HG03025 (cell line): ENCODE results near the gene HNRNPAB.
"Not testable (repeated sequence)": the region's sequence is repeated elsewhere in the genome, so short reads cannot be mapped to it uniquely, and the experiment has no call there.

ENCODE experiments used
- ATAC-seq: cut with Tn5 transposase; IDR thresholded peaks from one replicate; pipeline ENCODE4 v1.9.1; 2021; ENCODE audit warnings: mild to moderate bottlenecking, moderate library complexity; ENCODE audit not compliant: unreplicated experiment, low FRiP score

The HNRNPAB gene

DNA sequence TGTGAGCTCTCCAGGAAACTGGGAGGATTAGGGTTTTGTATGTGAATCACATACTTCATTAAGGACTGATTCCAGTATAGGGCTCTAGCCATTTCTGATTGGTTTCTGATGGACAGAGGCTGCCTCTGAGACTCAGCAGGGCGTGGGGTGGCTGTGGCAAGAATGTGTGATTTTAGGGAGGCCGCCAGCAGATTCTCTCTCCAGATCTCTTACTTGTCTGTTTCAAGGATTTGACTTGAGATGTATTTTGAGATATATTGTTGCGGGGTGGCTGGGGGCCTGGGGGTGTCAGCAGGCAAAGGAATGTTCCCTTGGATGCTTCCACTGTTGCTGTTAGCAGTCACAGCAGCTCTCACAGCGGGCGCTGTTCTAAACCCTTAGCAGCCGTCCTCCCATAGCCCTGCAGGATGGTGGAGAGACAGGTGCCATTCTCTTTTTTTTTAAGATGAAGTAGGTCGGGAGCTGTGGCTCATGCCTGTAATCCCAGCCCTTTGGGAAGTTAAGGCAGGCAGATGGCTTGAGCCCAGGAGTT, 8.0 kb upstream of the HNRNPAB start:
- no peak for ATAC-seq

DNA sequence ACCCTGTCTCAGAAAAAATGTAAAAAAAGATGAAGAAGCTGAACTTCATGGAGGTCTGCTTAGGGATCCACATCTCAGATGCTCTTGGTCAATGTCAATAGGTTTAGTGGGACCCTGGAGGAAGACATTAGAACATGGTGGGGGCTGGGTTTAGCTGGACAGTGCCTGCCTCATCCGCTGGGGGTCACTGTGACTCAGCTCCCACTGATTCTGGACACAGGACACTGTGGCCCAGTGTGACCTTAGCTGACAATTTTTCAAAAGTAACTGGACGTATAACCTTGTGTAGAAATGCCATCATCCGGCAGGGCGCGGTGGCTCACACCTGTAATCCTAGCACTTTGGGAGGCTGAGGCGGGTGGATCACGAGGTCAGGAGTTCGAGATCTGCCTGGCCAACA, 7.3 kb upstream of the HNRNPAB start:
- ATAC-seq = no peak

DNA sequence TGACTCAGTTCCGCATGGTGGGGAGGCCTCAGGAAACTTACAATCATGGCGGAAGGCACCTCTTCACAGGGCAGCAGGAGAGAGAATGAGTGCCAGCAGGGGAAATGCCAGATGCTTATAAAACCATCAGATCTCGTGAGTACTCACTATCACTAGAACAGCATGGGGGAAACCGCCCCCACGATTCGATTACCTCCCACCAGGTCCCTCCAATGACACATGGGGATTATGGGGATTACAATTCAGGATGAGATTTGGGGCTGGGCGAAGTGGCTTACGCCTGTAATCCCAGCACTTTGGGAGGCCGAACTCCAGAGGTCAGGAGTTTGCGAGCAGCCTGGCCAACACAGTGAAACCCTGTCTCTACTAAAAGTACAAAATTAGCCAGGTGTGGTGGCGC, 6.2 kb upstream of the HNRNPAB start:
- ATAC-seq = not testable (repeated sequence)

DNA sequence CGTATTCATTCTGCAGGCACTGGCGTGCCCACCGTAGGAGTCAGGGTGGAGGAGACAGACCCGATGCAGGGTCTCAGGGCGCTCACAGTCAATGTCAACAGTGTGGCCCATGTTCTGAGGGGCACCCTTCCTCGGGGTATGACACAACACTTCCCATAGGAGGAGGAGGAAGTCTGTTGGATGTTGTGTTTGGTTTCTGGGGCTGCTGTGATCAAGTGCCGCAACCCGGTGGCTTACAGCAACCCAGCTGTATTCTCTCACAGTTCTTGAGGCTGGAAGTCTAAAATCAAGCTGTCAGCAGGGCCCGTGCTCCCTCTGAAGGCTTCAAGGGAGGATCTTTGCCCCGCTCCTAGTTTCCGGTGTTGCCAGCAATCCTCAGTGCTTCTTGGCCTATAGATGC, 5.6 kb upstream of the HNRNPAB start:
- ATAC-seq = no peak

DNA sequence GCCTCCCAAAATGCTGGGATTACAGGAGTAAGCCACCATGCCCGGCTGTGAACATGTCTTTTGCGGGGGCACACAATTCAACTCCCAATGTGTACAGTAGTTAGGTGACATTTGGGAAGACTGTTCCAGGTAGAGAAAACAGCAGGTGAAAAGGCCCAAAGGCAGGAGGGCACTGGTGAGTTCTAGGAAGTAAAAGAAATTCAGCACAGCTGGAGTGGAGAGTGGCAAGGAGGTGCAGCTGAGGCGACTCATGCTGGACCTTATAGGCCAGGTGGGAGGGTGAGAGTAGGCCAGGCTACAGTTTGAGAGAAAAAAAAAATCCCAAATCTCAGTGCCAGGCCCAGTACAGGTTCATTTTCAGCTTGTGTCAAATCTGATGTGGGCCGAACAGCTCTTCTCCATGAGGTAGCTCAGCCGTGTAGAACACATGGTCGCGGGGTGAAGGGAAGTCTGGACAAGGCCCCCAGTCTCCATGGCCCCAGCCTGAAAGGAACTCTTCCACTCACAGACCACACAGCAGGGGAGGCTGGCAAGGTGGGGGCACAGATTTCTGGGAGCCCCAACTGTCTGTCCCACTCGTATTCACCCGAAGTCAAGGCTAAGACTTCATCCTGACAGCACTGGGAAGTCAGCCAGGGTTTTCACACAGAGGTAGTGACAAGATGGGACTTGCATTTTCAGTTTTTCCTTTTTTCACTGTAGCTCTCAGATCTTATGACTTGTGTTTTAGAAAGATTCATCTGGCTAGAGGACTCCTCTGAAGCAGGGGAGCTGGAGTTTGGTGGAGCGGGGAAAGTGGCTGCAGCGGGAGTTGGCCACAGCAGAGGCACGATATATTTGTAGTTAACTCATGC, 4.5 kb upstream of the HNRNPAB start:
- ATAC-seq = no peak

DNA sequence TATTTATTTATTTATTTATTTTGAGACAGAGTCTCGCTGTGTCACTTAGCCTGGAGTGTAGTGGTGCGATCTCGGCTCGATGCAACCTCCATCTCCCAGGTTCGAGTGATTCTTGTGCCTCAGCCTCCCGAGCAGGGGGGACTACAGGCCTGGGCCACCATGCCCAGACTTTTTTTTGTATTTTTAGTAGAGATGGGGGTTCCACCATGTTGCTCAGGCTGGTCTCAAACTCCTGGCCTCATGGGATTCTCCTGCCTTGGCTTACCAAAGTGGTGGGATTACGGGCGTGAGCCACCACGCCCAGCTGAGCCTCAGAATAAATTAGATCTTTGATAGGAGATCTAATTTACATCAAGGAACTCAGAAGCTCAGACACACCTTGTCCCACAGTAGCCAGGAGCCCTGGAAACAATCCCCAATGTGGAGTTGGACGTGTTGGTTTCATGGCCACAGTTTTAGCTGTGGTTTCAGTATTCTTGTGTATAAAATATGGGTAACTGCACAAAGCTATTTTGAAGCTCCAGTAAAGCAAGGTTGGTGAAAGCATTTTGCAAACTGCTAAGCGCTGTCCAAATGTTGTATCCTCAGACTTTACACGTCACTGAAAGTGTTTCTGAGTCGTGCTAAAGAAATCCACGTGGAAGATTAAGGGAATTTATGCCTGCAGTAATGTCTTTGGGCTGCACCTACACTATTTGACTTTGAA, 3.0 kb upstream of the HNRNPAB start:
- ATAC-seq = no peak

DNA sequence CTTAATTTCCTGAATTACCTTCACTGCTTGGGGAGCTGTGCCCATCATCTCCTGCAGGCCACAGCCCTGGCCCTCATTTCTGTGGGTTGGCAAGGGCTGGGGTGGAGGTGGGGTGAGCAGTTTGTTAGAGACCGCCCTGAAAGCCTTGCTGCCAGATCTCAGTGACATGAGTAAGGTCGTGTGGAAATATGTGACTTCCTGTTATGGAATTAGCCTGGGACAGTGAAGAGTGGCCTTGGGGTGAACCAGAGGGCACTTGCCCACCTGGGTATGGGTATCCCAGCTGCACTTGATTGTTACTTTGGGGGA, 2.5 kb upstream of the HNRNPAB start:
- ATAC-seq = no peak

DNA sequence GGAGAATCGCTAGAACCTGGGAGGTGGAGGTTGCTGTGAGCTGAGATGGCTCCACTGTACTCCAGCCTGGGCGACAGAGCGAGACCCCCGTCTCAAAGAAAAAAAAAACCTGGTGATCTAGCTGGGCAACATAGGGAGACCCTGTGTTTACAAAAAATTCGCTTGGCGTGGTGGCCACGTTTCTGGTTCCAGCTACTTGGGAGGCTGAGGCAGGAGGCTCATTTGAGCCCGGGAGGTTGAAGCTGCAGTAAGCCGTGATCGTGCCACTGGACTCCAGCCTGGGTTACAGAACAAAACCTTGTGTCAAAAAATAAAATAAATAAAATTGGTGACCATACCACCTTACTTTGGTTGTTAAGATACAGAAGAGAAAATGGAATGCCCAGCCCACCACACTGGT, 1.8 kb upstream of the HNRNPAB start:
- no peak for ATAC-seq

DNA sequence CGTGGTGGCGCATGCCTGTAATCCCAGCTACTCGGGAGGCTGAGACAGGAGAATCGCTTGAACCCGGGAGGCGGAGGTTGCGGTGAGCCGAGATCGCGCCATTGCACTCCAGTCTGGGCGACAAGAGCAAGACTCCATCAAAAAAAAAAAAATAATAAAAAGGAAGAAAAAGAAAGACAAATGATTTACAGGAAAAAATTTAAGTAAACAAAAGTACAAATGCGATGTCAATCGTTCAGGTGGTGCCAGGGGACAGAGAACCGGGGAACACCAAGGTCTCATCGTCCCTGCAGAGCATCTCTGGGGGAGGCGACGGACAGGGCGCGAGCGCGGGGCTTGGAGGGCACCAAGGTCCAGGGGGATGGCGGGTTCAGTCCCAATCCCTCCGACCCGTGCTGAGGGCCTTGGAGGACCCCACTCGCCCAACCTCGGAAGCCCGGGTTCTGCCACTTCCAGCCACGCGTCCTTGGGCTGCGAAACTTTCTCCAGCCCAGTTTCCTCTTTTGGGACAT, 607 bp upstream of the HNRNPAB start:
- peak; percentile 3 for ATAC-seq

DNA sequence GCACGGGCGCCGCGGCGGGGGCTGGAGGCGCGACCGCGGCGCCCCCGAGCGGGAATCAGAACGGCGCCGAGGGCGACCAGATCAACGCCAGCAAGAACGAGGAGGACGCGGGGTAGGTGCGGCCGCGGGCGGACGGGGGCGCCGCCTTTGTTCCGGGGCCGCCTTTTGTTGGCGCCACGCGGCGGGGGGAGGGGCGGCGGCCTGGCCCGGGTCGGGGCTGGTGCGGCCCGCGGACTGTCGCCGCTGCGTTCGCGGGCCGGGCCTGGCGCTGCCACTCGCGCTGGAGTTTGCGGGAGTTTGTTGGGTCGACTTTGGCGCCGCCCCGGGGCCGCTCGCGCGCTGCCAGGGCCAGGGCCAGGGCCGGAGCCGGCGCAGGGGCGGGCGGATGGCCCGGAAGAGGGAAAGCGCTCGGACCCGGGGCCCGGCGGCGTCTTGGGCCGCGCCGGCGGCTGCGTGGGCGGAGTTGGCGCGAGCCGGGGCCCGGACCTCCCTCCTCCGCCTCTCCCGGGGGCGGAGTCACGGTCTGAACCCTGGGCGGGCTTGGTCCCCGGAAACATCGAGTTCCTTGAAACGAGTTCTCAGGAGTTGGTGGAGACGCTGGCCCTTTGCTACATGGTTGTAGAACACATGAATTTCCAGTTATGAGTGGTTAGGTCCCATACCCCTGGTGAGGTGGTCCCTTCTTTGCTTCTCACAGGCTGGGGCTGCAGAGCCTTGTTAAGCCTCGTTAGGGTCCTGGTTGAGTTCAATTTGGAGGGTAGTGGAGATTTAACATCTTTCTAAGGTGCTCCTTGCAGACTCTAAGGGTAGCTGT, 809 bp downstream of the HNRNPAB start:
- peak; percentile 50 for ATAC-seq

DNA sequence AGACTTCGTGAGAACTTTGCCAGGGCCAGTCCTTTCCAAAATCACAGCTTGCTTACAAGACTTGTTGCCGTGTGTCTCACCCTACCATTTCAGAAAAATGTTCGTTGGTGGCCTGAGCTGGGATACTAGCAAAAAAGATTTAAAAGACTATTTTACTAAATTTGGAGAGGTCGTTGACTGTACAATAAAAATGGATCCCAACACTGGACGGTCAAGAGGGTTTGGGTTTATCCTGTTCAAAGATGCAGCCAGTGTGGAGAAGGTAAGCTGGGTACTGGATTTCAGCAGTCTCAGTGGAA, 1.4 kb downstream of the HNRNPAB start:
- no peak for ATAC-seq

DNA sequence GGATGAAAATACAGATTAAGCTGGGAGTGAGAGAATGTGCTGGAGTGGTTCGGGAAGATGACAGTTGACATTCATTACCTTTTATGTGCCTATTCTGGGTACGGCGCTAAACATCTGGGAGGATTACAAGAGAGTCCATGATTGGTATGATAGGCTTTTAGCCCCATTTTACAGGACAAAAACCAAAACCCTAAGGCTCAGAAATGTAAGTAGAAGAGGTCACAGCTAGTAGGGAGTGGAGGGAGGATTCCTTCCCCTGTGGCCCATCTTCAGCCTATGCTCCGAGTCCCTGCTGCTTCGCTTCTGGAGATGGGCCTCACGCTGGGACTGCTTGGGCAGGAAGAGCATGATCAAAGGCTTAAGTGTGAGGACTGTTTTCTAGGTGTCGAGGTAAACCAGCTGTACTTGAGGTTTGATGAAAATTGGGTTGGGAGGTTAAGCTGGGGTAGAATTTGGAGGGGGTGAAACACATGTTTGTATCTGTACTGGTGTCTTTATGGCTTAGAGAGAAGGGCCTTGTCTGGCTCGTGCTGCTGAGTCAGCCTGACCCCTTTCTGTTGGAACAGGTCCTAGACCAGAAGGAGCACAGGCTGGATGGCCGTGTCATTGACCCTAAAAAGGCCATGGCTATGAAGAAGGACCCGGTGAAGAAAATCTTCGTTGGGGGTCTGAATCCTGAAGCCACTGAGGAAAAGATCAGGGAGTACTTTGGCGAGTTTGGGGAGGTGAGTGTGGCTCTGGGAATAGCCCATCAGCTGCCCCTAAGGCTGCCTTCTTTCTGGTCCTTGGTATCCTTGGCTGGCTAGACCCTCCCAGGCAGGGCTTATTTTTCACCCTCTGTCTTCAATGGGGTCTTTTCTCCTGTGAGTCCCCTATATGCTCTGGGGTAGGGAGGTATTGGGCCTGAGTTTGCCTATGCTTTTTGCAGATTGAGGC, 2.1 kb downstream of the HNRNPAB start:
- no peak for ATAC-seq

DNA sequence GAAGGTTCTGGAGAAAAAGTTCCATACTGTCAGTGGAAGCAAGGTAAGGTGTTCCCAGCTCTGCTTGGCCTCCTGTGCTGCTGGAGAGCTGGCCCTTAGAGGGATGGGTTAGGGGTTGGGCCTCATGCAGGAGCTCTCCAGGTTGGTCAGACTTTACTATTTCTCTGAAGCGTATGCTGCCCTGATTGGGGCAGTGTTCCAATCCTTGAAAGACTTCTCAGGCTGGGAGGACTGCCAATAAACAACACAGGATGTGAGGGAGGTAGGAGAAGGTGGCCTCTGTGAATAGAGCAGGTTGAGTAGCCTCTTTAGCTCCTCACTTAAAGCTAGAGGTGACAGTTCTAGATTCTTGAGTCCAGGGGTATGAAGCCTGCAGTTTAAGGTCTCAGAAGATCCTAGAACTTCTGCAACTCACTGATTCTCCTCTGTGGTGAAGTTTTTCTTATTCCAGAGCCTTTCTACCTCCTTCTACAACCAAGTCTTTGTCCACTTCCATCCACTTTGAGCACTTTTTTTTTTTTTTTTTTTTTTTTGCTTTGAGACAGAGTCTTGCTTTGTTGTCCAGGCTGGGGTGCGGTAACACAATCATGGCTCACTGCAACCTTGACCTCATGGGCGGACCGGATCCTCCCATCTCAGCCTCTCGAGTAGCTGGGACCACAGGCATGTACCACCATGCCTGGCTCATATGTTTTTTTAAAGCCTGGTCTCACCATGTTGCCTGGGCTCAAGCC, 3.0 kb downstream of the HNRNPAB start:
- no peak for ATAC-seq

DNA sequence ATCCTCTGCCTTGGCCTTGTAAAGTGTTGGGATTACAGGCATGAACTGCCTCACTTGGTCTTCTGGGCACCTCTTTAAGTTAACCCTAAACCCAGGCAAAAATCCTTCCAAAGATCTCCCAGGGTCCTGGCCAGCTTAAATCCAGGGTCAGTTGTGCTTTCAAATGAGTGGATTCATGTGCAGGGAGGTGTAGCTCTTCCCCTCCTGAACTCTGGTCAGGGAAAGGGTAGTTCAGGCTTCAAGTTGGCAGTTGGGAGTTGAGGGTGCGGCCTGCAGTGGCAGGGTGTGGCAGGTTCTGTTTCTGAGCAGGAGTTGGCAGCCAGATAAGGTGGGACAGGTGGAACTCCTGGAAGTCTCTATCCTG, 3.6 kb downstream of the HNRNPAB start:
- no peak for ATAC-seq

DNA sequence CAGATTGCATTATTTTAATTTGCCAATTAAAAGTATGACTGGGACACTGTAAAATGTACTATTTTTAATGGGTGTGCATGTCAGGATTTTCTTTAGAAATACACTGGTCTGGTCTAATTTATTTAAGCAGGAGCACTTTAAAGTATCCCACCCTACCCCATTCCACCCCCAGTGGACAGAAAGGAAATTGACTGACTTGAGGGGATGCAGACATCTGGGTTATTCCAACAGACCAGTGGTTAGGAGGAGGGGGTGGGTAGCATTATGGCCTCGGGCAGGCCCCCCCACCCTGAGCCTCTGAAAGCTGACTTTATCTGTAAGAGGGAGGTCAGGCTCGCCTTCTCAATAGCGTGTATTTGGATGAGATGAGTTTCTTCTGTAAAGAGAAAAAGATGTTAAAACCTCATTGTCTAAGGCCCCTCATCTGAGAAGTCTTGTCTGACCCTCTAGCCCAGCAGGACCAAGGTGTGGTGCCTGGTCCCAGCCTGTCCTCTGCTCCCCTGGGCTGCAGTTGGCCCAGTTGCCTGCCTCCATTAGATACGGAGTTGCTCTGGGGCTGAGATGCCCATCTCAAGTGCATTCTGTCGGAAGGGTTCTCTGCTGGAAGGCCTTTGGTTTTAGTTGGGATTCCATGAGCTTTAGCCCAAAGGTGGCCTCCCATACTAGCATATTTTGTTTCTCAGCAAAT, 4.4 kb downstream of the HNRNPAB start:
- ATAC-seq = no peak

DNA sequence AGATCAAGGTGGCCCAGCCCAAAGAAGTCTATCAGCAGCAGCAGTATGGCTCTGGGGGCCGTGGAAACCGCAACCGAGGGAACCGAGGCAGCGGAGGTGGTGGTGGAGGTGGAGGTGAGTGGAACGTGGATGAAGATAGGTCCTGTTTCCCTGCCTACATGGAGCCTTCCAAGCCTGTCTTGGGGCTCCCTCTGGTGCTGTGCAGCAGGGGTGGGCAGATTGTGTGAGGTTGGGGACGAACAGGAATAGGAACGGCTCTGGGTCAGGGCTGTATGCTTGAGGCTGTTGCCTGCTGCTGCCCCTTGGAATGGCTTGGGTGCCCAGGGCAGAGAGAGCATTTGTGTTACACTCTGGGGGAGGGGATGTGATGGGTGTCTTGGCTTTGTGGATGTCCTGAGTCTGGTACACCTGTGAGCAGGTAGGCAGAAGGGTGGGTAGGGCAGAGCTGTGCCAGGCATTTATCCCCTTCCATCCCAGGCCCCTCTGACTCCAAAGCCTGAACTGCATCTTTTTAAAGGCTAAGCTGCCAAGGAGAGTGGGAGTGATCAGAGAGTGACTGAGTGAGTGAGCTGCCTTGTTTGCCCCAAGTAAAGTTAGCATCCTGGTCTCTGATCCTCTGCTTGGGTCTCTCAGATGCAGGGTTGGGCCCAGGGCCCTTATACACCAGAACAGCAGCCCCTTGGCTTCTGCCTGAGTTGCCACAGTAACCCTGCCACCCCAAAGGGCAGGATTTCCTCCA, 5.2 kb downstream of the HNRNPAB start:
- ATAC-seq = no peak

DNA sequence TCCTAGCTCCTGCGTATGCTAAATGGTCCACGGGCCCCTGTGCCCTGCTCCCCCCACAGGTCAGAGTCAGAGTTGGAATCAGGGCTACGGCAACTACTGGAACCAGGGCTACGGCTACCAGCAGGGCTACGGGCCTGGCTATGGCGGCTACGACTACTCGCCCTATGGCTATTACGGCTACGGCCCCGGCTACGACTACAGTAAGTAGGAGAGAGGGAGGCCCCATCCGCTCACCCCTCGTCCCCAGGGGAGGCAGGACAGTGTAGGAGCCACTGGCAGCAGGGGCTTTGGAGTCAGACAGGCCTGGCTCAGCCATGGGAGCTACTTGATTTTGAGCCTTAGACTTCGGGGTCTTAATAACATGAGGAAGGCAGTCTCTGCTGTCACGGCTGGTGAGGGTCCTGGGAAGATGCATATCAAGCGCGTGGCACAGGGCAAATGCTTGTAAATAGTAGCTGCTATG, 5.8 kb downstream of the HNRNPAB start:
- ATAC-seq = no peak

DNA sequence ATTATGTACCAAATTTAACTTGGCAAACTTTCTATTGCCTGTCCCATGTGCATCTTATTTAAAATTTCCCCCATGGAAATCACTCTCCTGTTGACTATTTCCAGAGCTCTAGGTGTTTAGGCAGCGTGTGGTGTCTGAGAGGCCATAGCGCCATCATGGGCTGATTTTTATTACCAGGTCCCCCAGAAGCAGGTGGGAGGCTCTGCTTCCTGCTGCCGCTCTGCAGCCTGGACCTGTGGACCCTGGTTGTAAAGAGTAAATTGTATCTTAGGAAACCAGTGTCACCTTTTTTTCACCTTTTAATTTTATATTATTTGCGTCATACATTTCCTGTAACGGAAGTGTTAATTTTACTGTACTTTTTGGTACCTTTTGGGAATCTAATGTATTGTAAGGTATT, 6.4 kb downstream of the HNRNPAB start:
- no peak for ATAC-seq
